Esophagus muscularis mucosa (tissue), 4 donors: Measurements from ENCODE around the gene SDC1.

ENCODE experiments used
- CTCF ChIP-seq, 3 experiments: fragments of 200-600 bp in 2 of 3; fragments of 450-650 bp in 1 of 3; sonication (generic) in 2 of 3; IDR thresholded peaks; one replicate each; pipeline ENCODE4 v1.5.1; 2017 to 2019; ENCODE audit warnings: antibody characterized with exemption in 3 of 3, mild to moderate bottlenecking in 2 of 3, moderate library complexity in 1 of 3
- EP300 ChIP-seq: sonication (generic); formaldehyde crosslinking; IDR thresholded peaks from one replicate; pipeline ENCODE4 v1.6.1; 2017; ENCODE audit warnings: antibody characterized with exemption
- POLR2A ChIP-seq: fragments of 450-650 bp; IDR thresholded peaks from one replicate; pipeline ENCODE4 v1.6.1; 2017; ENCODE audit warnings: antibody characterized with exemption, moderate library complexity, mild to moderate bottlenecking, low read depth
- POLR2AphosphoS5 ChIP-seq, 2 donors: sonication (generic); formaldehyde crosslinking; IDR thresholded peaks; one replicate each; pipeline ENCODE4 v1.6.1; 2017; ENCODE audit warnings: antibody characterized with exemption in 2 of 2

GRCh38 chr2:20185176-20186022 is 39.5 kb downstream of the SDC1 start:
- no peak for TF ChIP-seq POLR2AphosphoS5 (IDR thresholded peaks at IDR 0.05)
- no peak for TF ChIP-seq CTCF (IDR thresholded peaks at IDR 0.05)
- no peak for TF ChIP-seq POLR2A
- no peak for TF ChIP-seq EP300
